HG02623 (cell line): ENCODE results near the gene CARS1.
A peak's percentile ranks its signal among the peaks of the same experiment; 100 is the strongest.

Experiments used
- ATAC-seq: cut with Tn5 transposase; IDR thresholded peaks from one replicate; pipeline ENCODE4 v1.9.1; 2021; ENCODE audit warnings: moderate library complexity; ENCODE audit not compliant: unreplicated experiment

CARS1 gene

GRCh38 chr11:2994336-2994730 lies 62.9 kb downstream of the CARS1 start:
- ATAC-seq: no peak

- no peak for ATAC-seq
These were observed 64.3 kb downstream of the CARS1 start for GRCh38 chr11:2992997-2993325.

GRCh38 chr11:2992234-2992996 lies 64.8 kb downstream of the CARS1 start, which contains the start of gene NAP1L4:
TSS of gene NAP1L4 (minus strand) at chr11:2992329. CDS start at chr11:2979220, 13,109 bp downstream.
- ATAC-seq: peak; percentile 84

GRCh38 chr11:2991452-2992233 lies 65.6 kb downstream of the CARS1 start:
- peak; percentile 39 for ATAC-seq

- no peak for ATAC-seq
These were observed 66.4 kb downstream of the CARS1 start for GRCh38 chr11:2990617-2991451.

- ATAC-seq: no peak
These were observed 67.7 kb downstream of the CARS1 start for GRCh38 chr11:2989551-2989950.

GRCh38 chr11:2989006-2989405 lies 68.2 kb downstream of the CARS1 start:
- ATAC-seq: no peak

GRCh38 chr11:2987881-2988861 lies 69.1 kb downstream of the CARS1 start:
- ATAC-seq: no peak

GRCh38 chr11:2983908-2984307 lies 73.3 kb downstream of the CARS1 start:
- ATAC-seq: no peak

- ATAC-seq: no peak
These were observed 75.0 kb downstream of the CARS1 start for GRCh38 chr11:2982214-2982613.

GRCh38 chr11:2981130-2981529 lies 76.1 kb downstream of the CARS1 start:
- ATAC-seq: no peak

GRCh38 chr11:2980168-2980840 lies 76.9 kb downstream of the CARS1 start:
- ATAC-seq: no peak

GRCh38 chr11:2977113-2977512 lies 80.1 kb downstream of the CARS1 start:
- no peak for ATAC-seq

GRCh38 chr11:2976294-2977063 lies 80.7 kb downstream of the CARS1 start:
- no peak for ATAC-seq

- ATAC-seq: no peak
These were observed 81.6 kb downstream of the CARS1 start for GRCh38 chr11:2975594-2975993.

GRCh38 chr11:2974272-2974671 lies 83.0 kb downstream of the CARS1 start:
- ATAC-seq: no peak

- no peak for ATAC-seq
These were observed 88.8 kb downstream of the CARS1 start for GRCh38 chr11:2968341-2968900.

GRCh38 chr11:2964782-2965181 lies 92.4 kb downstream of the CARS1 start:
- no peak for ATAC-seq

- no peak for ATAC-seq
These were observed 93.5 kb downstream of the CARS1 start for GRCh38 chr11:2963761-2964160.
